Activated effector memory CD4-positive, alpha-beta T cell treated with Interleukin-2 at 50 U/mL for 16 hours (primary cell): ENCODE measurements around the gene SBSN.

Source experiments
- DNase-seq: peaks from one replicate; pipeline ENCODE4 v3.0.0-alpha.2; 2020

Gene SBSN

GRCh38 chr19:35554076-35554475 lies 26.0 kb upstream of the SBSN start:
- DNase-seq, result no peak

GRCh38 chr19:35553385-35554000 lies 25.4 kb upstream of the SBSN start:
- DNase-seq, result no peak

- no peak for DNase-seq
These were observed 24.6 kb upstream of the SBSN start for GRCh38 chr19:35552534-35553384.

GRCh38 chr19:35551091-35551810 lies 23.1 kb upstream of the SBSN start:
- no peak for DNase-seq

GRCh38 chr19:35549879-35550523 lies 21.9 kb upstream of the SBSN start:
- DNase-seq, result no peak

- DNase-seq, result peak; percentile 31
These were observed 21.2 kb upstream of the SBSN start for GRCh38 chr19:35549174-35549788.

GRCh38 chr19:35546532-35546931 lies 18.4 kb upstream of the SBSN start:
- no peak for DNase-seq

- peak; percentile 12 for DNase-seq
These were observed 17.8 kb upstream of the SBSN start for GRCh38 chr19:35545855-35546381.

- peak; percentile 67 for DNase-seq
These were observed 17.1 kb upstream of the SBSN start, which contains the start of gene TMEM147 for GRCh38 chr19:35545001-35545854. TSS of gene TMEM147 (plus strand) at chr19:35545626. CDS start at chr19:35545740, 114 bp downstream.

- DNase-seq, result no peak
These were observed 16.1 kb upstream of the SBSN start for GRCh38 chr19:35544110-35544802.

- no peak for DNase-seq
These were observed 15.4 kb upstream of the SBSN start for GRCh38 chr19:35543280-35544109.

GRCh38 chr19:35542209-35542608 lies 14.1 kb upstream of the SBSN start:
- DNase-seq, result no peak

- no peak for DNase-seq
These were observed 12.3 kb upstream of the SBSN start for GRCh38 chr19:35540356-35540927.

- no peak for DNase-seq
These were observed 11.7 kb upstream of the SBSN start for GRCh38 chr19:35539850-35540249.

GRCh38 chr19:35539314-35539713 lies 11.2 kb upstream of the SBSN start:
- no peak for DNase-seq

GRCh38 chr19:35534803-35535480 lies 6.8 kb upstream of the SBSN start:
- DNase-seq, result no peak

- peak; percentile 4 for DNase-seq
These were observed 5.8 kb upstream of the SBSN start for GRCh38 chr19:35533822-35534392.

- no peak for DNase-seq
These were observed 5.2 kb upstream of the SBSN start, which contains the start of gene GAPDHS for GRCh38 chr19:35533201-35533821. TSS of gene GAPDHS (plus strand) at chr19:35533456. CDS start at chr19:35533528, 72 bp downstream.
